C4-2B (cell line): ENCODE results near the gene AXIN2.

Experiments used
- ZFX ChIP-seq: fragments of 450-650 bp; IDR thresholded peaks from 2 replicates; pipeline ENCODE4 v1.6.1; 2017
- TF ChIP-seq, protein P1 (sequence below): fragments of 450-650 bp; conservative IDR thresholded peaks from 2 replicates; pipeline ENCODE4 v1.5.1; 2017; ENCODE audit warnings: mild to moderate bottlenecking

DNA sequence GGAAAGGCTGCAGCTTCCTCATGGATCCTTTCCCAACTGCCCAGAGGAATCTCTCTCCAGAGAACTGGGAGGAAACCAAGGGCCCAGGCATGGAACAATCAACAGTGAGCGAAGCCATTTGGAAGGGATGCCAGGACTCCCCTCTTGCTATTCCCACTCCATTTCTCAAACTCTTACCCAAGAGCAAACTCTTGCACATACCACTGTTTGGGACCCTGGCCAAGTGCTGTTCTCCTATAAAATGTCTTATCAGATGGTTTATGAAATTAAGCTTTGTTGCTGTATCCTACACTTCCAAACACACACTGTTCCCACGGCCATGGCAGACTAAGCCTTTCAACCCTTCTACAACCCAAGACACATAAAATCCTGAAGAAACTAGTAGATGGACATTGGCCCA, 48.3 kb upstream of the AXIN2 start:
- TF ChIP-seq, protein P1, sequence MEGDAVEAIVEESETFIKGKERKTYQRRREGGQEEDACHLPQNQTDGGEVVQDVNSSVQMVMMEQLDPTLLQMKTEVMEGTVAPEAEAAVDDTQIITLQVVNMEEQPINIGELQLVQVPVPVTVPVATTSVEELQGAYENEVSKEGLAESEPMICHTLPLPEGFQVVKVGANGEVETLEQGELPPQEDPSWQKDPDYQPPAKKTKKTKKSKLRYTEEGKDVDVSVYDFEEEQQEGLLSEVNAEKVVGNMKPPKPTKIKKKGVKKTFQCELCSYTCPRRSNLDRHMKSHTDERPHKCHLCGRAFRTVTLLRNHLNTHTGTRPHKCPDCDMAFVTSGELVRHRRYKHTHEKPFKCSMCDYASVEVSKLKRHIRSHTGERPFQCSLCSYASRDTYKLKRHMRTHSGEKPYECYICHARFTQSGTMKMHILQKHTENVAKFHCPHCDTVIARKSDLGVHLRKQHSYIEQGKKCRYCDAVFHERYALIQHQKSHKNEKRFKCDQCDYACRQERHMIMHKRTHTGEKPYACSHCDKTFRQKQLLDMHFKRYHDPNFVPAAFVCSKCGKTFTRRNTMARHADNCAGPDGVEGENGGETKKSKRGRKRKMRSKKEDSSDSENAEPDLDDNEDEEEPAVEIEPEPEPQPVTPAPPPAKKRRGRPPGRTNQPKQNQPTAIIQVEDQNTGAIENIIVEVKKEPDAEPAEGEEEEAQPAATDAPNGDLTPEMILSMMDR = no peak
- no peak for TF ChIP-seq ZFX
